ENCODE data around the gene MFN1.

The MFN1 gene

DNA sequence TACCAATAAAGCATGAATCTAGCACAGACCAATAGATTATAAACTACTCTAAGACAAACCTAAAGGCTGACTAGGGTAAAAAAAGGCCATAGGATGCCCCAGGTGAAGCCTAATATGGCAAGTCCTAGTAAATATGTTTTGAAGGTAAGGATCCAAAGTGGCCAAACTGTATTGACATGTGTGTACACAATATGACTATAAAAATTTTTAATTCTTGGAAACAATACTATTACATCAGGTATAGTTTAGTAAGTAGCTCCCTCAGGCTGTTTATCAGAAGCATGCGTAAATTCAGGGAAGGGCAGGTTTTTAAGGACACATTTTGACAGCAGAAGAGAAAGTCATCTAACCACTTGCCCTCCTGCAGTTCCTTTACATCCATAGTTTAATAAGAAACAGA, 84.9 kb downstream of the MFN1 start:
- DNase-seq, result no peak

GRCh38 chr3:179436517-179436916, 89.0 kb downstream of the MFN1 start:
- DNase-seq, result no peak

GRCh38 chr3:179438841-179439240, 91.3 kb downstream of the MFN1 start:
- no peak for DNase-seq
